Smooth muscle cell (in vitro differentiated cells): ENCODE measurements around the gene SLCO2B1. TPM values are rescaled to one million over a fixed set of nuclear protein-coding genes. Genes with fewer than 3 reads are reported as not detected.

ENCODE experiments used
- DNase-seq: peaks from one replicate; lab custom pipeline; 2025; ENCODE audit not compliant: unreplicated experiment; lab: John Stamatoyannopoulos, UW
- H2AFZ ChIP-seq: fragments of 200-600 bp; sonication (generic); 2 replicates; pipeline ENCODE4 v1.6.0; 2016; ENCODE audit warnings: antibody characterized with exemption, low read depth, mild to moderate bottlenecking
- H3F3A ChIP-seq: fragments of 200-600 bp; sonication (generic); 2 replicates; pipeline ENCODE4 v1.6.0; 2017; ENCODE audit warnings: antibody characterized with exemption, low read depth
- H3K27ac ChIP-seq: fragments of 200-600 bp; sonication (generic); 2 replicates; pipeline ENCODE4 v1.5.1; 2016; ENCODE audit warnings: low read depth, mild to moderate bottlenecking
- H3K27me3 ChIP-seq: fragments of 200-600 bp; sonication (generic); 2 replicates; pipeline ENCODE4 v1.6.1; 2016; ENCODE audit warnings: low read depth, mild to moderate bottlenecking
- H3K36me3 ChIP-seq: fragments of 200-600 bp; sonication (generic); 2 replicates; pipeline ENCODE4 v1.5.1; 2016; ENCODE audit warnings: low read depth
- H3K4me1 ChIP-seq: fragments of 200-600 bp; sonication (generic); 2 replicates; pipeline ENCODE4 v1.5.1; 2016; ENCODE audit warnings: low read depth
- H3K4me2 ChIP-seq: fragments of 200-600 bp; sonication (generic); 2 replicates; pipeline ENCODE4 v1.6.0; 2016; ENCODE audit warnings: mild to moderate bottlenecking
- H3K4me3 ChIP-seq: fragments of 200-600 bp; sonication (generic); 2 replicates; pipeline ENCODE4 v1.5.1; 2016; ENCODE audit warnings: mild to moderate bottlenecking
- H3K79me2 ChIP-seq: fragments of 200-600 bp; sonication (generic); 2 replicates; pipeline ENCODE4 v1.6.0; 2016; ENCODE audit warnings: low read depth, mild to moderate bottlenecking
- H3K9ac ChIP-seq: fragments of 200-600 bp; sonication (generic); 2 replicates; pipeline ENCODE4 v1.6.0; 2016; ENCODE audit warnings: low read depth
- H3K9me3 ChIP-seq: fragments of 200-600 bp; sonication (generic); replicated peaks from 2 replicates; pipeline ENCODE4 v1.5.1; 2016; ENCODE audit warnings: low read depth
- H4K20me1 ChIP-seq: fragments of 200-600 bp; sonication (generic); 2 replicates; pipeline ENCODE4 v1.6.0; 2016; ENCODE audit warnings: low read depth
- WGBS: methylation state at CpG from one replicate; pipeline ENCODE4 v1.1.7; 2016; ENCODE audit warnings: low lambda C conversion rate; 5-methylcytosine and 5-hydroxymethylcytosine counted together
- polyA plus RNA-seq: library from polyadenylated mRNA; unstranded; fragments of >200 nt; fragmentation: Nextera tagmentation; extraction: Ambion mirVana; gene quantifications from 2 replicates; pipeline ENCODE4 v1.2.1, GENCODE V29; 2016
- total RNA-seq: library from RNA; depleted of rRNA; stranded (reverse); fragments of >200 nt; gene quantifications from 2 replicates; pipeline ENCODE4 v1.2.3, GENCODE V29; 2014
- TF ChIP-seq, protein P1 (sequence below): fragments of 200-600 bp; sonication (generic); IDR thresholded peaks from 2 replicates; pipeline ENCODE4 v1.5.1; 2017; ENCODE audit warnings: borderline replicate concordance, mild to moderate bottlenecking, antibody characterized with exemption; ENCODE audit not compliant: insufficient read depth, poor library complexity, severe bottlenecking

The SLCO2B1 gene
- total and polyA plus RNA-seq, 2 experiments from 2014 or later = 0.30 TPM; not detected in 1

DNA sequence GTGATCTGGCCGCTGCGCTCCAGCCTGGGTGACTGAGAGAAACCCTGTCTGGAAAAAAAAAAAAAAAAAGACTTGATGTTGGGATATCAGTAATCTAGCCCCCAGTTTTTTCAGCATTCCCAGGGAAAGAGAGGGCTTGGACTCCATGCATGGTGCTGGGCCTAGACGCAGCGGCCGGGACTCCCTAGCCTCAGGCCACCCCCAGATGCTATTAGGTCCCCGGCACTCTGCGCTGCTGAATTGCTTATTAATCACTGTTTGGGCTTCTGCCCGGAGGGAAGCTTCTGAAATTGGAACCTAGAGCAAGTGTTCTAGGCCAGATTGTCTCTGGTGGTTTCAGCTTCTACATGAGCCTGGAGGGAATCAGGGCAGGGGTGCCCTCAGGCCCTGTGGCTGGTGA lies 39.0 kb downstream of the SLCO2B1 start:
- WGBS = 89% methylated on average over 8 of the region's 8 CpGs
- H3K36me3 ChIP-seq = no peaks in the 10 kb centered on the region
- no peaks in the 10 kb centered on the region for H4K20me1 ChIP-seq
- no peaks in the 10 kb centered on the region for H3K27me3 ChIP-seq
- no peaks in the 10 kb centered on the region for H3F3A ChIP-seq
- no peaks in the 10 kb centered on the region for H3K9me3 ChIP-seq
- H3K4me1 ChIP-seq = no peaks in the 10 kb centered on the region
- TF ChIP-seq, protein P1, sequence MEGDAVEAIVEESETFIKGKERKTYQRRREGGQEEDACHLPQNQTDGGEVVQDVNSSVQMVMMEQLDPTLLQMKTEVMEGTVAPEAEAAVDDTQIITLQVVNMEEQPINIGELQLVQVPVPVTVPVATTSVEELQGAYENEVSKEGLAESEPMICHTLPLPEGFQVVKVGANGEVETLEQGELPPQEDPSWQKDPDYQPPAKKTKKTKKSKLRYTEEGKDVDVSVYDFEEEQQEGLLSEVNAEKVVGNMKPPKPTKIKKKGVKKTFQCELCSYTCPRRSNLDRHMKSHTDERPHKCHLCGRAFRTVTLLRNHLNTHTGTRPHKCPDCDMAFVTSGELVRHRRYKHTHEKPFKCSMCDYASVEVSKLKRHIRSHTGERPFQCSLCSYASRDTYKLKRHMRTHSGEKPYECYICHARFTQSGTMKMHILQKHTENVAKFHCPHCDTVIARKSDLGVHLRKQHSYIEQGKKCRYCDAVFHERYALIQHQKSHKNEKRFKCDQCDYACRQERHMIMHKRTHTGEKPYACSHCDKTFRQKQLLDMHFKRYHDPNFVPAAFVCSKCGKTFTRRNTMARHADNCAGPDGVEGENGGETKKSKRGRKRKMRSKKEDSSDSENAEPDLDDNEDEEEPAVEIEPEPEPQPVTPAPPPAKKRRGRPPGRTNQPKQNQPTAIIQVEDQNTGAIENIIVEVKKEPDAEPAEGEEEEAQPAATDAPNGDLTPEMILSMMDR = no peak
- no peak overlapping the region for H3K9ac ChIP-seq
- H3K4me2 ChIP-seq = no peak overlapping the region
- no peak overlapping the region for H3K4me3 ChIP-seq
- H3K27ac ChIP-seq = no peak overlapping the region
- no peak overlapping the region for H2AFZ ChIP-seq
- no peak for DNase-seq
- H3K79me2 ChIP-seq = no peaks in the 10 kb centered on the region

- Histone ChIP-seq H3K9ac (no peak overlapping the region), H3K36me3 (no peaks in the 10 kb centered on the region), H3K4me1 (no peaks in the 10 kb centered on the region), H3K4me2 (no peak overlapping the region), H3F3A (no peaks in the 10 kb centered on the region), H2AFZ (no peak overlapping the region), H3K79me2 (no peaks in the 10 kb centered on the region), H3K27ac (no peak overlapping the region), H3K9me3 (no peaks in the 10 kb centered on the region), H4K20me1 (no peaks in the 10 kb centered on the region), H3K27me3 (no peaks in the 10 kb centered on the region), H3K4me3 (no peak overlapping the region)
- TF ChIP-seq, protein P1 = no peak
- WGBS = 75% methylated on average over 2 of the region's 2 CpGs
- DNase-seq = no peak
Measured at GRCh38 chr11:75190652-75191329, 39.9 kb downstream of the SLCO2B1 start.

GRCh38 chr11:75191330-75191717 lies 40.4 kb downstream of the SLCO2B1 start:
- Histone ChIP-seq H3K27ac (no peak overlapping the region), H3F3A (no peaks in the 10 kb centered on the region), H3K36me3 (no peaks in the 10 kb centered on the region), H4K20me1 (no peaks in the 10 kb centered on the region), H3K4me2 (no peak overlapping the region), H3K9me3 (no peaks in the 10 kb centered on the region), H3K4me3 (no peak overlapping the region), H3K27me3 (no peaks in the 10 kb centered on the region), H3K4me1 (no peaks in the 10 kb centered on the region), H2AFZ (no peak overlapping the region), H3K9ac (no peak overlapping the region), H3K79me2 (no peaks in the 10 kb centered on the region)
- no peak for DNase-seq
- WGBS = 65% methylated on average over 3 of the region's 3 CpGs
- TF ChIP-seq, protein P1 = no peak

DNA sequence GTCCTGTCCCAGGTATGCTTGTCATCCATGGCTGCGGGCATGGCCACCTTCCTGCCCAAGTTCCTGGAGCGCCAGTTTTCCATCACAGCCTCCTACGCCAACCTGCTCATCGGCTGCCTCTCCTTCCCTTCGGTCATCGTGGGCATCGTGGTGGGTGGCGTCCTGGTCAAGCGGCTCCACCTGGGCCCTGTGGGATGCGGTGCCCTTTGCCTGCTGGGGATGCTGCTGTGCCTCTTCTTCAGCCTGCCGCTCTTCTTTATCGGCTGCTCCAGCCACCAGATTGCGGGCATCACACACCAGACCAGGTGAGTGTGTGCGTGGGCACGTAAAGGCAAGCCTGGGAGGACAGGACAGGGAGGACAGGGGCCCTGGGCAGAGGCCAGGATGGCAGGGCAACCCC lies 42.4 kb downstream of the SLCO2B1 start:
- Histone ChIP-seq H3K4me1 (no peaks in the 10 kb centered on the region), H3K4me3 (no peak overlapping the region), H2AFZ (no peak overlapping the region), H3K27ac (no peak overlapping the region), H3K9ac (no peak overlapping the region), H3K36me3 (no peaks in the 10 kb centered on the region), H3F3A (no peaks in the 10 kb centered on the region), H3K27me3 (no peaks in the 10 kb centered on the region), H3K4me2 (no peak overlapping the region), H3K9me3 (no peaks in the 10 kb centered on the region), H3K79me2 (no peaks in the 10 kb centered on the region), H4K20me1 (no peaks in the 10 kb centered on the region)
- no peak for DNase-seq
- TF ChIP-seq, protein P1 = no peak
- 97% methylated on average over 15 of the region's 15 CpGs for WGBS
